ENCODE data around the gene TNKS1BP1. TPM values are rescaled to one million over a fixed set of nuclear protein-coding genes. Genes with fewer than 3 reads are reported as not detected.

TNKS1BP1 gene
- total and polyA plus RNA-seq, 4 donors, result 28.3 to 67.1 (median 47.0) TPM

DNA sequence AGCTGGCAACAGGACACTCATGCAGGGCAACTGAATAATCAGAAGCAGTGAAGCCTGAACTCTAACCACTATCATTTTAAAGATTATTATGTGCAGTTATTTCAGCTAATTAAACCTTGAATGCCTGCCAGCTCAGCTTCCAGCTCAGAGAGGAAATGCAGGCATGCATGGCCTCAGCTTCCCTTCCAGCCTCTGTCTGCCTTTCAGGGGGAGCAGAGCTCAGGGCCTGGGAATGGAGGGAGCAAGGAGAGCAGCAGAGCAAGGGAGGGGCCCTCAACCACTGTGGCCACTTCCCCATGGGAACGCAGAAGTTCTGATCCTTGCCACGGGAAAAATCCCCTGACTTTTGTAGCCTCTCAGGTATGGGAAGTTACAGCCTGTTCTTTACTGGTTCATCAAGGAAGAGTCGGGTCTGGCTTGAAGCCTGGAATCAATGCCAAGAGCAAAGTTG lies 55.2 kb downstream of the TNKS1BP1 start:
- Histone ChIP-seq H3K9me3 (ENCODE audit: control insufficient read depth in 4 of 4, low read length in 3 of 4) (peaks cover 0 to 6% (median 2%) of the 10 kb centered on the region in 4 donors), H3K4me3 (ENCODE audit: low read depth in 1 of 3, low read length in 3 of 3) (no peak overlapping the region), H3K9ac (ENCODE audit: low read depth in 1 of 2, low read length in 2 of 2) (no peak overlapping the region), H3K27ac (ENCODE audit: low read depth in 1 of 2, low read length in 2 of 2) (peak overlapping the region; percentile 27 to 42), H3K4me1 (ENCODE audit: control insufficient read depth in 4 of 4, insufficient read depth in 4 of 4, low read length in 3 of 4) (peaks cover 0 to 5% (median 2%) of the 10 kb centered on the region in 4 donors), H3K27me3 (ENCODE audit: control insufficient read depth in 4 of 4, insufficient read depth in 4 of 4, low read length in 3 of 4) (no peaks in the 10 kb centered on the region), H3K36me3 (ENCODE audit: control insufficient read depth in 4 of 4, insufficient read depth in 3 of 4, low read depth in 1 of 4, low read length in 3 of 4) (no peaks in the 10 kb centered on the region)
- TF ChIP-seq SP1 (IDR thresholded peaks at IDR 0.05) (no peak), RAD21 (IDR thresholded peaks at IDR 0.05) (no peak), HNF4G (IDR thresholded peaks at IDR 0.05) (no peak), GABPA (IDR thresholded peaks at IDR 0.05 in 1 of 2, conservative IDR thresholded peaks at IDR 0.05 in 1 of 2) (no peak), JUND (IDR thresholded peaks at IDR 0.05) (no peak), EGR1 (IDR thresholded peaks at IDR 0.05; ENCODE audit: low read depth in 2 of 2) (no peak), NR2F2 (IDR thresholded peaks at IDR 0.05) (no peak), FOXA2 (IDR thresholded peaks at IDR 0.05) (no peak), HNF4A (conservative IDR thresholded peaks at IDR 0.05) (no peak)
- TF ChIP-seq, protein P1, sequence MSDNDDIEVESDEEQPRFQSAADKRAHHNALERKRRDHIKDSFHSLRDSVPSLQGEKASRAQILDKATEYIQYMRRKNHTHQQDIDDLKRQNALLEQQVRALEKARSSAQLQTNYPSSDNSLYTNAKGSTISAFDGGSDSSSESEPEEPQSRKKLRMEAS (IDR thresholded peaks at IDR 0.05), result no peak
- no peak for DNase-seq (ENCODE audit: low spot score)
- 27% methylated on average over 3 of the region's 3 CpGs for WGBS

DNA sequence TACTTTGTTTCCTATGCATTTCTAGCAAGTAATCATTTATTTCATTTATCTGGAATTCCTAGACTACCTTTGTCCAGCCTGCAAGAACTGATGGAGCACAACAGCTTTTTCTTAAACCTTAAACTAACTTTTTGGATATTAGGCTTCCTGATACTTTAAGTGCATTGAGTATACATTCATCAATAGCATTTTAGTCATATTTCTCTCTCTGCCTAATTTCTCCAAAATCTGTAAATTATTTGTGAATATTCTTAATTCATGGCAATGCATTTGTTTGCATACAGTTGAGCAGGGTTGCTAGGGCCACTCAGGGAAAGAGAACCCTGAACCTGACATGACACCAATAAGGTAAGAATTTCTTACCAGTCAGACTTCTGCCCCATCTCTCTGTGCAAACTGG lies 58.6 kb downstream of the TNKS1BP1 start:
- no peak overlapping the region for H3K27ac ChIP-seq (ENCODE audit: low read depth in 1 of 2, low read length in 2 of 2)
- H3K27me3 ChIP-seq (ENCODE audit: control insufficient read depth in 4 of 4, insufficient read depth in 4 of 4, low read length in 3 of 4), result no peaks in the 10 kb centered on the region
- TF ChIP-seq GABPA (IDR thresholded peaks at IDR 0.05 in 1 of 2, conservative IDR thresholded peaks at IDR 0.05 in 1 of 2), result no peak
- TF ChIP-seq, protein P2, sequence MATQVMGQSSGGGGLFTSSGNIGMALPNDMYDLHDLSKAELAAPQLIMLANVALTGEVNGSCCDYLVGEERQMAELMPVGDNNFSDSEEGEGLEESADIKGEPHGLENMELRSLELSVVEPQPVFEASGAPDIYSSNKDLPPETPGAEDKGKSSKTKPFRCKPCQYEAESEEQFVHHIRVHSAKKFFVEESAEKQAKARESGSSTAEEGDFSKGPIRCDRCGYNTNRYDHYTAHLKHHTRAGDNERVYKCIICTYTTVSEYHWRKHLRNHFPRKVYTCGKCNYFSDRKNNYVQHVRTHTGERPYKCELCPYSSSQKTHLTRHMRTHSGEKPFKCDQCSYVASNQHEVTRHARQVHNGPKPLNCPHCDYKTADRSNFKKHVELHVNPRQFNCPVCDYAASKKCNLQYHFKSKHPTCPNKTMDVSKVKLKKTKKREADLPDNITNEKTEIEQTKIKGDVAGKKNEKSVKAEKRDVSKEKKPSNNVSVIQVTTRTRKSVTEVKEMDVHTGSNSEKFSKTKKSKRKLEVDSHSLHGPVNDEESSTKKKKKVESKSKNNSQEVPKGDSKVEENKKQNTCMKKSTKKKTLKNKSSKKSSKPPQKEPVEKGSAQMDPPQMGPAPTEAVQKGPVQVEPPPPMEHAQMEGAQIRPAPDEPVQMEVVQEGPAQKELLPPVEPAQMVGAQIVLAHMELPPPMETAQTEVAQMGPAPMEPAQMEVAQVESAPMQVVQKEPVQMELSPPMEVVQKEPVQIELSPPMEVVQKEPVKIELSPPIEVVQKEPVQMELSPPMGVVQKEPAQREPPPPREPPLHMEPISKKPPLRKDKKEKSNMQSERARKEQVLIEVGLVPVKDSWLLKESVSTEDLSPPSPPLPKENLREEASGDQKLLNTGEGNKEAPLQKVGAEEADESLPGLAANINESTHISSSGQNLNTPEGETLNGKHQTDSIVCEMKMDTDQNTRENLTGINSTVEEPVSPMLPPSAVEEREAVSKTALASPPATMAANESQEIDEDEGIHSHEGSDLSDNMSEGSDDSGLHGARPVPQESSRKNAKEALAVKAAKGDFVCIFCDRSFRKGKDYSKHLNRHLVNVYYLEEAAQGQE (IDR thresholded peaks at IDR 0.05), result no peak
- TF ChIP-seq SP1 (IDR thresholded peaks at IDR 0.05), result no peak
- no peak for TF ChIP-seq HNF4A (conservative IDR thresholded peaks at IDR 0.05)
- TF ChIP-seq RXRA (IDR thresholded peaks at IDR 0.05), result no peak
- TF ChIP-seq NR2F2 (IDR thresholded peaks at IDR 0.05), result no peak
- no peaks in the 10 kb centered on the region for H3K36me3 ChIP-seq (ENCODE audit: control insufficient read depth in 4 of 4, insufficient read depth in 3 of 4, low read depth in 1 of 4, low read length in 3 of 4)
- no peak overlapping the region for H3K9ac ChIP-seq (ENCODE audit: low read depth in 1 of 2, low read length in 2 of 2)
- H3K4me1 ChIP-seq (ENCODE audit: control insufficient read depth in 4 of 4, insufficient read depth in 4 of 4, low read length in 3 of 4), result peaks cover 0 to 5% (median 2%) of the 10 kb centered on the region in 4 donors
- H3K9me3 ChIP-seq (ENCODE audit: control insufficient read depth in 4 of 4, low read length in 3 of 4), result no peaks in the 10 kb centered on the region
- H3K4me3 ChIP-seq (ENCODE audit: low read depth in 1 of 3, low read length in 3 of 3), result no peak overlapping the region
- DNase-seq (ENCODE audit: low spot score), result no peak

DNA sequence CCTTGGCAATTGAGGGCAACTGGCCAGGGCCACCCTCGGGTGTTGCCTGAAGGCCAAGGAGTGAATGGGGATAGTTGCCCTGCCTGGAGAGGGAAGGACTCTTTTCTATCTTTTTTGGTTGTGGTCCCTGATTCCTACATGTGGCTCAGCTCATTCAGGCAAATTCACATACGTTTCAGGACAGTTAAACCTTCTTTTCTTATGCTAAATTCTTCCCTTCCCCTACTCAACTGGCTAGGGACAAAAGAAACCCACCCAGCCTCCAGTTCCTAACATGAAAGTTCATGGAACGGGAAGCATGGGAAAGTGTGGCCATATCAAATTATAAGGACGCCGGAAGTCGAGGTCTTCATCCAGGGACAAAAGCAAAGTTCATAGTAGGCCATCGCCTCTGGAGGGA lies 61.4 kb downstream of the TNKS1BP1 start:
- no peaks in the 10 kb centered on the region for H3K27me3 ChIP-seq (ENCODE audit: control insufficient read depth in 4 of 4, insufficient read depth in 4 of 4, low read length in 3 of 4)
- TF ChIP-seq, protein P3, sequence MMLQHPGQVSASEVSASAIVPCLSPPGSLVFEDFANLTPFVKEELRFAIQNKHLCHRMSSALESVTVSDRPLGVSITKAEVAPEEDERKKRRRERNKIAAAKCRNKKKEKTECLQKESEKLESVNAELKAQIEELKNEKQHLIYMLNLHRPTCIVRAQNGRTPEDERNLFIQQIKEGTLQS (IDR thresholded peaks at IDR 0.05), result no peak
- TF ChIP-seq, protein P4, sequence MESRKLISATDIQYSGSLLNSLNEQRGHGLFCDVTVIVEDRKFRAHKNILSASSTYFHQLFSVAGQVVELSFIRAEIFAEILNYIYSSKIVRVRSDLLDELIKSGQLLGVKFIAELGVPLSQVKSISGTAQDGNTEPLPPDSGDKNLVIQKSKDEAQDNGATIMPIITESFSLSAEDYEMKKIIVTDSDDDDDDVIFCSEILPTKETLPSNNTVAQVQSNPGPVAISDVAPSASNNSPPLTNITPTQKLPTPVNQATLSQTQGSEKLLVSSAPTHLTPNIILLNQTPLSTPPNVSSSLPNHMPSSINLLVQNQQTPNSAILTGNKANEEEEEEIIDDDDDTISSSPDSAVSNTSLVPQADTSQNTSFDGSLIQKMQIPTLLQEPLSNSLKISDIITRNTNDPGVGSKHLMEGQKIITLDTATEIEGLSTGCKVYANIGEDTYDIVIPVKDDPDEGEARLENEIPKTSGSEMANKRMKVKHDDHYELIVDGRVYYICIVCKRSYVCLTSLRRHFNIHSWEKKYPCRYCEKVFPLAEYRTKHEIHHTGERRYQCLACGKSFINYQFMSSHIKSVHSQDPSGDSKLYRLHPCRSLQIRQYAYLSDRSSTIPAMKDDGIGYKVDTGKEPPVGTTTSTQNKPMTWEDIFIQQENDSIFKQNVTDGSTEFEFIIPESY (IDR thresholded peaks at IDR 0.05), result no peak
- TF ChIP-seq RXRA (IDR thresholded peaks at IDR 0.05) (no peak), HNF4A (conservative IDR thresholded peaks at IDR 0.05) (no peak), GABPA (IDR thresholded peaks at IDR 0.05 in 1 of 2, conservative IDR thresholded peaks at IDR 0.05 in 1 of 2) (no peak), NR2F2 (IDR thresholded peaks at IDR 0.05) (no peak), HNF4G (IDR thresholded peaks at IDR 0.05) (no peak)
- TF ChIP-seq, protein P1 (IDR thresholded peaks at IDR 0.05), result no peak
- 91% methylated on average over 7 of the region's 7 CpGs for WGBS

More for the DNA sequence above, 61.4 kb downstream of the TNKS1BP1 start:
- Histone ChIP-seq H3K36me3 (ENCODE audit: control insufficient read depth in 4 of 4, insufficient read depth in 3 of 4, low read depth in 1 of 4, low read length in 3 of 4) (no peaks in the 10 kb centered on the region), H3K9ac (ENCODE audit: low read depth in 1 of 2, low read length in 2 of 2) (no peak overlapping the region), H3K27ac (ENCODE audit: low read depth in 1 of 2, low read length in 2 of 2) (no peak overlapping the region), H3K9me3 (ENCODE audit: control insufficient read depth in 4 of 4, low read length in 3 of 4) (no peaks in the 10 kb centered on the region), H3K4me1 (ENCODE audit: control insufficient read depth in 4 of 4, insufficient read depth in 4 of 4, low read length in 3 of 4) (no peaks in the 10 kb centered on the region), H3K4me3 (ENCODE audit: low read depth in 1 of 3, low read length in 3 of 3) (no peak overlapping the region)
- DNase-seq (ENCODE audit: low spot score), result no peak

Measured in liver (tissue), 9 donors.